ENCODE measurements around the gene HTRA3. TPM values are rescaled to one million over a fixed set of nuclear protein-coding genes. Genes with fewer than 3 reads are reported as not detected.

The HTRA3 gene
- total RNA-seq, 2 experiments from 2014 or later: not detected

- POLR2A ChIA-PET: no interaction called here
- ATAC-seq (no peak), DNase-seq (no peak)
- no peaks in the 10 kb centered on the region for H3K9me3 Mint-ChIP-seq (ENCODE audit: low read depth)
- no peaks in the 10 kb centered on the region for H3K36me3 Mint-ChIP-seq (ENCODE audit: low read depth)
- H3K4me3 Mint-ChIP-seq: no peak overlapping the region
- H3K27me3 Mint-ChIP-seq: peaks cover 5% of the 10 kb centered on the region
- CTCF ChIA-PET: interaction anchor here (0.6 kb wide), 1 partner anchor 17 kb away, joined by 3 read pairs; no protein-coding TSS in a partner anchor
- no peaks in the 10 kb centered on the region for H3K4me1 Mint-ChIP-seq
- no peak overlapping the region for H3K27ac Mint-ChIP-seq
- intact Hi-C loops (cut with DNase I, micrococcal nuclease): no loop called here
Observed at GRCh38 chr4:8306511-8307021, 37.0 kb downstream of the HTRA3 start.

GRCh38 chr4:8307121-8307520, 37.6 kb downstream of the HTRA3 start:
- ChIA-PET CTCF (interaction anchor here (0.6 kb wide), 1 partner anchor 18 kb away, joined by 3 read pairs; no protein-coding TSS in a partner anchor), POLR2A (no interaction called here)
- Mint-ChIP-seq H3K27me3 (peaks cover 3% of the 10 kb centered on the region), H3K36me3 (ENCODE audit: low read depth) (no peaks in the 10 kb centered on the region), H3K4me1 (no peaks in the 10 kb centered on the region), H3K27ac (no peak overlapping the region), H3K9me3 (ENCODE audit: low read depth) (no peaks in the 10 kb centered on the region), H3K4me3 (no peak overlapping the region)
- DNase-seq: no peak
- ATAC-seq: no peak
- intact Hi-C loops (cut with DNase I, micrococcal nuclease): no loop called here

- CTCF ChIA-PET: no interaction called here
- DNase-seq (no peak), ATAC-seq (no peak)
- H3K36me3 Mint-ChIP-seq (ENCODE audit: low read depth): no peaks in the 10 kb centered on the region
- peaks cover 2% of the 10 kb centered on the region for H3K9me3 Mint-ChIP-seq (ENCODE audit: low read depth)
- H3K27me3 Mint-ChIP-seq: peaks cover 3% of the 10 kb centered on the region
- POLR2A ChIA-PET: no interaction called here
- H3K4me1 Mint-ChIP-seq: no peaks in the 10 kb centered on the region
- intact Hi-C loops (cut with DNase I, micrococcal nuclease): no loop called here
- H3K27ac Mint-ChIP-seq: no peak overlapping the region
- H3K4me3 Mint-ChIP-seq: no peak overlapping the region
Observed at GRCh38 chr4:8307714-8308113, 38.2 kb downstream of the HTRA3 start.

- Mint-ChIP-seq H3K4me3 (no peak overlapping the region), H3K27me3 (peaks cover 3% of the 10 kb centered on the region)
Observed at GRCh38 chr4:8308144-8308543, 38.6 kb downstream of the HTRA3 start.

DNA sequence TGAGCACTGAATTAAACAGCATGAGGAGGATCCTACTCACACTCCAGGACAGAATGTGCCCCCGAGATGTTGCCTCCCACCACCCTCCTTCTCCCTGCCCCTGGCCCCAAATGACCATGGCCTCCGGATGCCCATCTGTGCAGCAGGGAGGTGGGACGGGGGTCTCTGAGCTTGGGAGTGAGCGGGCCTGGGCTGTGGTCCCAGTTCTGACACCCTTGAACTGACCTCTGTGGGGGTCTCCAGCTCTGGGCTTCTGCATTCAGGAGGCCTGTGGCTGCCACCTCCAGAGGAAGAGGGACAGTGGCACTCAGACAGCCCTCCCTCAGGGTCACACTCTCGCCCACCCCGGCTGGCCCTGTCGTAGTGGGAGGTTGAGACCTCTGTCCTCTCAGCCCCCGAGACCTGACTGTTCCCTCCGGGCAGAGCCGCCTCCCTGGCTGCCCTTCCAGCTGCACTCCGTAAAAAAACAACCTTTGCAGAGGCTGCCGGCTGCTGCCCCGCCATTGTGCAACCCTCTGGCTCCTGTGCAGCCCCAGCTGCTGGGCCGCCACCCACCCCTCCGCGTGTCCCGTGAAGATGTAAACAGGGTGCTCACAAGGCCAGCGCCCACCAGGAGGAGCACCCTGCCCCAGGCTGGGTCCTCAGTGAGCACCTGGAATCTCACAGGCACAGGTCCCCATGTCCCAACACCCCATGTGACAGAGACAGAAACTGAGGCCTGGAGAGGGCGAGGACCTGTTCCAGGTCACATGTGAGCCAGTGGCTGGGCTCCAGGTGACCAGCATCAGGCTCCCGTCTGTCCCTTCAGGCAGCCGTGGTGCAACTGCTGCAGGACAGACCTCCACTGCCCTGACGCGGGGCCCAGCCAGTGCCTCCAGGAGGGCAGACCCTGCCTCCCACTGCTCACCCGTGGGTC, 39.6 kb downstream of the HTRA3 start:
- peaks cover 5% of the 10 kb centered on the region for H3K9me3 Mint-ChIP-seq (ENCODE audit: low read depth)
- ATAC-seq (no peak), DNase-seq (no peak)
- ChIA-PET CTCF (no interaction called here), POLR2A (no interaction called here)
- no peak overlapping the region for H3K4me3 Mint-ChIP-seq
- H3K27ac Mint-ChIP-seq: no peak overlapping the region
- H3K4me1 Mint-ChIP-seq: no peaks in the 10 kb centered on the region
- no peaks in the 10 kb centered on the region for H3K36me3 Mint-ChIP-seq (ENCODE audit: low read depth)
- no peaks in the 10 kb centered on the region for H3K27me3 Mint-ChIP-seq
- intact Hi-C loops (cut with DNase I, micrococcal nuclease): no loop called here

More at GRCh38 chr4:8308144-8308543, 38.6 kb downstream of the HTRA3 start:
- Mint-ChIP-seq H3K4me1 (no peaks in the 10 kb centered on the region), H3K27ac (no peak overlapping the region), H3K36me3 (ENCODE audit: low read depth) (no peaks in the 10 kb centered on the region), H3K9me3 (ENCODE audit: low read depth) (peaks cover 5% of the 10 kb centered on the region)
- ChIA-PET CTCF (no interaction called here), POLR2A (no interaction called here)
- no peak for DNase-seq
- intact Hi-C loops (cut with DNase I, micrococcal nuclease): no loop called here
- ATAC-seq: no peak

GRCh38 chr4:8310306-8310705, 40.8 kb downstream of the HTRA3 start:
- peaks cover 5% of the 10 kb centered on the region for H3K9me3 Mint-ChIP-seq (ENCODE audit: low read depth)
- ATAC-seq (no peak), DNase-seq (no peak)
- H3K27me3 Mint-ChIP-seq: no peaks in the 10 kb centered on the region
- H3K36me3 Mint-ChIP-seq (ENCODE audit: low read depth): no peaks in the 10 kb centered on the region
- H3K27ac Mint-ChIP-seq: no peak overlapping the region
- CTCF ChIA-PET: interaction anchor here (0.6 kb wide), 1 partner anchor 108 kb away, joined by 3 read pairs; no protein-coding TSS in a partner anchor
- no peak overlapping the region for H3K4me3 Mint-ChIP-seq
- intact Hi-C loops (cut with DNase I, micrococcal nuclease): no loop called here
- H3K4me1 Mint-ChIP-seq: no peaks in the 10 kb centered on the region
- POLR2A ChIA-PET: no interaction called here

DNA sequence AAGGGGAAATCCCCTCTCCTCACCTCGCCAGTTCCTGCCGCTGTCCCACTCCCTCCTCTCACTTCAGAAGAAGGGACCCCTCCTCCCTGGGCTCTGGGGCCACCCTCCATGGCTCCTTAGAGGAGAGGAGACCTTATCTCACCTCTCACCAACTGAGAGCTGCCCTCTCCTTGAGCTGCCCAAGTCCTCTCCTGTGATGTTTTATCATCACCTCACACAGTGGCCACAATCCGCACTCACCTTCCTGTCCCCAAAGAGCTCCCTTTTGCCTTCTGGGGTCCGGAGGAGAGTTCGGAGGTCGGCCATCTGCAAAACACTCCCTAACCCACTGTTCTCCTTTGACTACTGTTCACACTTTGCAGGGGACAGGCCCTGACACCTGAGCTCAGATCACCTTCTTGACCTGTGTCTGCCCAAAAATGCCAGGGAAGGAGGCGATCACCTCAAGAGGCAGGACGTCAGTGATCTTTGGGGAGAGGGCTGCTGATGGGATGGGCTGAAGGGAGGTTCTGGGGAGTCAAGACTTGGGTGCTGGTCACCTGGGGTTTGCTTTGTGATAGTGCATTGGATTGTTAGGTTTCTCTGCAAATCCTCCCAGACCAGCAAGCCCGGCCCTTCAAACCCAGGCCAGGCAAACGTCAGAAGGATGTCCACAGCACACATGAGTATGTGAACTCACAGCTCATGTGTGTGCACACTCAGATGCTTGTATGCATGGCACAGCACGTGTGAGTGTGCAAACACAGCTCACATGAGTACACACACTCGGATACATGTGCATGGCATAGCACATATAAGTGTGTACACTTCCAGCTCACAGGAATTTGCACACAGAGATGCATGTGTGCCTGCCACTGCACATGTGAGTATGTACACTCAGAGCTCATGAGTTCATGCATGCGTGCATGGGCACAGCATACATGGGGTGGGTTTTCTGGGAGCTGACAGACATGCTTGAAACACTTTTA, 41.8 kb downstream of the HTRA3 start:
- CTCF ChIA-PET: interaction anchor here (0.6 kb wide), 1 partner anchor 107 kb away, joined by 3 read pairs; no protein-coding TSS in a partner anchor
- no peak overlapping the region for H3K4me3 Mint-ChIP-seq
- ATAC-seq: no peak
- POLR2A ChIA-PET: no interaction called here
- no peaks in the 10 kb centered on the region for H3K27me3 Mint-ChIP-seq
- no peaks in the 10 kb centered on the region for H3K4me1 Mint-ChIP-seq
- DNase-seq: no peak
- intact Hi-C loops (cut with DNase I, micrococcal nuclease): no loop called here
- no peaks in the 10 kb centered on the region for H3K36me3 Mint-ChIP-seq (ENCODE audit: low read depth)
- H3K9me3 Mint-ChIP-seq (ENCODE audit: low read depth): peaks cover 5% of the 10 kb centered on the region
- H3K27ac Mint-ChIP-seq: no peak overlapping the region

GRCh38 chr4:8312069-8312445, 42.5 kb downstream of the HTRA3 start:
- Mint-ChIP-seq H3K27ac (no peak overlapping the region), H3K36me3 (ENCODE audit: low read depth) (no peaks in the 10 kb centered on the region), H3K27me3 (no peaks in the 10 kb centered on the region), H3K9me3 (ENCODE audit: low read depth) (peaks cover 5% of the 10 kb centered on the region), H3K4me3 (no peak overlapping the region), H3K4me1 (no peaks in the 10 kb centered on the region)
- POLR2A ChIA-PET: no interaction called here
- intact Hi-C loops (cut with DNase I, micrococcal nuclease): no loop called here
- no peak for ATAC-seq
- CTCF ChIA-PET: no interaction called here
- DNase-seq: no peak

- DNase-seq (no peak), ATAC-seq (no peak)
- no peak overlapping the region for H3K4me3 Mint-ChIP-seq
- no peaks in the 10 kb centered on the region for H3K4me1 Mint-ChIP-seq
- CTCF ChIA-PET: no interaction called here
- H3K27ac Mint-ChIP-seq: no peak overlapping the region
- H3K27me3 Mint-ChIP-seq: no peaks in the 10 kb centered on the region
- no peaks in the 10 kb centered on the region for H3K36me3 Mint-ChIP-seq (ENCODE audit: low read depth)
- intact Hi-C loops (cut with DNase I, micrococcal nuclease): no loop called here
- POLR2A ChIA-PET: no interaction called here
- peaks cover 5% of the 10 kb centered on the region for H3K9me3 Mint-ChIP-seq (ENCODE audit: low read depth)
Observed at GRCh38 chr4:8312976-8313375, 43.4 kb downstream of the HTRA3 start.

GRCh38 chr4:8314691-8315255, 45.2 kb downstream of the HTRA3 start:
- DNase-seq (no peak), ATAC-seq (no peak)
- Mint-ChIP-seq H3K36me3 (ENCODE audit: low read depth) (no peaks in the 10 kb centered on the region), H3K9me3 (ENCODE audit: low read depth) (peaks cover 5% of the 10 kb centered on the region), H3K4me3 (no peak overlapping the region), H3K27ac (no peak overlapping the region), H3K27me3 (no peaks in the 10 kb centered on the region), H3K4me1 (no peaks in the 10 kb centered on the region)
- ChIA-PET POLR2A (no interaction called here), CTCF (interaction anchor here (0.6 kb wide), 1 partner anchor 296 kb away, joined by 3 read pairs; no protein-coding TSS in a partner anchor)
- intact Hi-C loops (cut with DNase I, micrococcal nuclease): no loop called here

All from activated CD4-positive, alpha-beta T cell treated with anti-CD3 and anti-CD28 coated beads for 36 hours (primary cell).